Ramos (cell line): Measurements from ENCODE around the gene C14orf180.

Experiments used
- in situ Hi-C: fragments of 300-500 bp; cut with MboI; formaldehyde crosslinking; loops from one replicate; pipeline ENCODE4 v1.14.3; 2022; ENCODE audit warnings: low sequenced_read_pairs; ENCODE audit not compliant: unreplicated experiment

The C14orf180 gene

GRCh38 chr14:104579507-104579906 lies at the start of gene C14orf180:
C14orf180 (plus strand) TSS chr14:104579764; CDS start chr14:104586431, 6,667 bp downstream.
- in situ Hi-C loops, result no loop called here

GRCh38 chr14:104530646-104531045 lies 48.9 kb upstream of the C14orf180 start:
- in situ Hi-C loops, result no loop called here

GRCh38 chr14:104531421-104532190 lies 48.0 kb upstream of the C14orf180 start:
- in situ Hi-C loops, result no loop called here

GRCh38 chr14:104532191-104532555 lies 47.4 kb upstream of the C14orf180 start:
- in situ Hi-C loops, result no loop called here

GRCh38 chr14:104534036-104534435 lies 45.5 kb upstream of the C14orf180 start:
- in situ Hi-C loops, result no loop called here

GRCh38 chr14:104536942-104537612 lies 42.5 kb upstream of the C14orf180 start:
- in situ Hi-C loops, result no loop called here

- in situ Hi-C loops, result no loop called here
Measured at GRCh38 chr14:104537613-104537988, 42.0 kb upstream of the C14orf180 start.

- in situ Hi-C loops, result no loop called here
Measured at GRCh38 chr14:104541905-104542465, 37.6 kb upstream of the C14orf180 start.

- in situ Hi-C loops, result no loop called here
Measured at GRCh38 chr14:104542871-104543830, 36.4 kb upstream of the C14orf180 start.

- in situ Hi-C loops, result no loop called here
Measured at GRCh38 chr14:104544362-104544961, 35.1 kb upstream of the C14orf180 start.

- in situ Hi-C loops, result no loop called here
Measured at GRCh38 chr14:104545151-104545941, 34.2 kb upstream of the C14orf180 start.

- in situ Hi-C loops, result no loop called here
Measured at GRCh38 chr14:104545942-104546501, 33.5 kb upstream of the C14orf180 start.

GRCh38 chr14:104546591-104547309 lies 32.8 kb upstream of the C14orf180 start:
- in situ Hi-C loops, result no loop called here

GRCh38 chr14:104547310-104547997 lies 32.1 kb upstream of the C14orf180 start:
- in situ Hi-C loops, result no loop called here

GRCh38 chr14:104547998-104548700 lies 31.4 kb upstream of the C14orf180 start:
- in situ Hi-C loops, result no loop called here

- in situ Hi-C loops, result no loop called here
Measured at GRCh38 chr14:104548802-104549535, 30.6 kb upstream of the C14orf180 start.
